ENCODE data around the gene ASB10. TPM values are rescaled to one million over a fixed set of nuclear protein-coding genes. Genes with fewer than 3 reads are reported as not detected.

The ASB10 gene
- total RNA-seq, 1 experiment from 2014 or later, result not detected

DNA sequence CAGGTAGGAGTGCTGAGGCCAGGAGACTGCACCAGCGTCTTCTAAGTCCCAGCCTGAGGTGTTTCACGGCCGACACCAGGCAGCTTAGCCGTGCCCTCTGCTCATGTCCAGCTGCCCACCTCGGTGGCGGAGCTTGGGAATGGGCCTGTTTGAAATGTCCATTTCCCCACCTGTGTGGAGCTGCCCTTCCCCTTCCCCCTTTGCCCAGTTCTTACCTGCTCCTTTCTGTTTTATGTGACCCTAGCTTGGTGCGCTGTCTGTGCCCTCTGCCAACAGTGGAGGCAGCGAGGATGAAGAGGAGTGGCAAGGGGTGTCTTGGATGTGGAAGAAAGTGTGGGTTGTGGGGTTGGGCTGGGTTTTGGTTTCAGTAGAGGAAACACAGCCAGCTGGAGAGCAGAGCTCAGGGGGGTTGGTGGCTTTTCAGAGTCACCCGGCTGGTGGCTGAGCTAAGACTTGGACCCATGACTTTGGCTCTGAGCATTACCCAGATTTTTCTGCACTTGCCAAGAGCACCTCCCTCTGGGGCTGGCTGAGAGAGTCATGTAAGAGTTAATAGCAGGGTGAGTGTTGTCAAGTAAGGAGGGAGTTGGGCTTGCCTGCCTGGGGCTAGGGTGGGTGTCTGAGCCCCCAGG lies 57.0 kb downstream of the ASB10 start:
- POLR2A ChIA-PET, result interaction anchor here (0.7 kb wide), 1 partner anchor 102 kb away, joined by 3 read pairs; the partner anchor contains the start of gene CHPF2
- intact Hi-C loops (cut with micrococcal nuclease), result no loop called here
- H3K4me1 Mint-ChIP-seq (ENCODE audit: insufficient read depth, unreplicated experiment), result no peaks in the 10 kb centered on the region
- TF ChIP-seq, protein P1, sequence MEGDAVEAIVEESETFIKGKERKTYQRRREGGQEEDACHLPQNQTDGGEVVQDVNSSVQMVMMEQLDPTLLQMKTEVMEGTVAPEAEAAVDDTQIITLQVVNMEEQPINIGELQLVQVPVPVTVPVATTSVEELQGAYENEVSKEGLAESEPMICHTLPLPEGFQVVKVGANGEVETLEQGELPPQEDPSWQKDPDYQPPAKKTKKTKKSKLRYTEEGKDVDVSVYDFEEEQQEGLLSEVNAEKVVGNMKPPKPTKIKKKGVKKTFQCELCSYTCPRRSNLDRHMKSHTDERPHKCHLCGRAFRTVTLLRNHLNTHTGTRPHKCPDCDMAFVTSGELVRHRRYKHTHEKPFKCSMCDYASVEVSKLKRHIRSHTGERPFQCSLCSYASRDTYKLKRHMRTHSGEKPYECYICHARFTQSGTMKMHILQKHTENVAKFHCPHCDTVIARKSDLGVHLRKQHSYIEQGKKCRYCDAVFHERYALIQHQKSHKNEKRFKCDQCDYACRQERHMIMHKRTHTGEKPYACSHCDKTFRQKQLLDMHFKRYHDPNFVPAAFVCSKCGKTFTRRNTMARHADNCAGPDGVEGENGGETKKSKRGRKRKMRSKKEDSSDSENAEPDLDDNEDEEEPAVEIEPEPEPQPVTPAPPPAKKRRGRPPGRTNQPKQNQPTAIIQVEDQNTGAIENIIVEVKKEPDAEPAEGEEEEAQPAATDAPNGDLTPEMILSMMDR (IDR thresholded peaks at IDR 0.05; ENCODE audit: unreplicated experiment), result no peak
- no peak overlapping the region for H3K27ac Mint-ChIP-seq (ENCODE audit: low read depth, unreplicated experiment)
- no peaks in the 10 kb centered on the region for H3K27me3 Mint-ChIP-seq (ENCODE audit: insufficient read depth, unreplicated experiment)
- no peak for DNase-seq (ENCODE audit: unreplicated experiment)
- H3K9me3 Mint-ChIP-seq (ENCODE audit: unreplicated experiment), result no peaks in the 10 kb centered on the region
- no peak overlapping the region for H3K4me3 Mint-ChIP-seq (ENCODE audit: unreplicated experiment)
- CTCF ChIA-PET, result interaction anchor here (0.6 to 3.5 kb wide), 5 partner anchors 10 to 146 kb away, joined by 3 to 18 read pairs (median 3); no protein-coding TSS in a partner anchor
- peaks cover 40% of the 10 kb centered on the region for H3K36me3 Mint-ChIP-seq (ENCODE audit: insufficient read depth, unreplicated experiment)
- no TSS peak for BruUV-seq (replicated peaks)

DNA sequence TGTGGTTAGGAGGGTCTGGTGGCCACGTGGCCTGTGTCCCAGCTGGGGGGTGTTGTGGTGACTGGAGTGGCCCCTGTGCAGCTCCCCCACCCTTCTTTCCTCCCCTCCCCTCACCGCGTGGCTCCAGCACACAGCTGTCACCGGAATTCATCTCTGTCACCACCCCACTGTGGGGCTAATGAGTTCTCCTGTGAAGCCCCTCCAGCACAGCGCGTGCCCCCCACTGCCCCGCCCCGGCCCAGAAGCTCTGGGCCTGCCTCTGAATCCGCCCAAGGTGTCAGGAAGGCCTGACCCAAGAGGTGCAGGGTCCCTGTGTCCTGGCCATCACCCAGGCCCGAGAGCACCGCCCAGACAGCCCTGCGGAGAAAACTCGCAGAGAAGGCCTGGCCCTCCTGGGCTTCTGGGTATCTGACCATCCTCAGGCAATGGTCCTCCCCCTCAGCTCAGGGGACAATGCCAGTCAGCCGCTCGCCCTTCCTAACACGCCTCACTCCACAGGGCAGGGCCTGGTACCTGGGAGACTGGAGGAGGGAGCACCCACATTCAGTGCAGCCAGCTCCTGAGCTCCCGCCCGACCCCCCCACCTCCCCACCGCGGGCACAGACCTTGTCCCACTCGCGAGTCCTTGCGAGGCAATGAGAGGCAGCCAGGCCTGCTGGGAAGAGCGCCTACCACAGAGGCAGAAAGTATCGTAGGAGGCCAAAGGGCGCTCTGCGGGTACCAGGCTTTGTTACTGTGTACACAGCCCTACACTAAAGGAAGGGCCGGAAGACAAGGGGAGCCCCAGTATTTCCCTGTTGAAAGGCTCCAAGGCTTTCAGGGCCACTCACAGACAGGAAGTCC lies 57.7 kb downstream of the ASB10 start:
- no peak for DNase-seq (ENCODE audit: unreplicated experiment)
- POLR2A ChIA-PET, result interaction anchor here (0.7 kb wide), 1 partner anchor 103 kb away, joined by 3 read pairs; the partner anchor contains the start of gene CHPF2
- H3K27ac Mint-ChIP-seq (ENCODE audit: low read depth, unreplicated experiment), result no peak overlapping the region
- CTCF ChIA-PET, result interaction anchor here (0.6 to 3.5 kb wide), 7 partner anchors 10 to 145 kb away, joined by 3 to 18 read pairs (median 3); no protein-coding TSS in a partner anchor
- no TSS peak for BruUV-seq (replicated peaks)
- H3K9me3 Mint-ChIP-seq (ENCODE audit: unreplicated experiment), result no peaks in the 10 kb centered on the region
- H3K27me3 Mint-ChIP-seq (ENCODE audit: insufficient read depth, unreplicated experiment), result no peaks in the 10 kb centered on the region
- TF ChIP-seq, protein P1 (IDR thresholded peaks at IDR 0.05; ENCODE audit: unreplicated experiment), result no peak
- H3K4me3 Mint-ChIP-seq (ENCODE audit: unreplicated experiment), result no peak overlapping the region
- peaks cover 35% of the 10 kb centered on the region for H3K36me3 Mint-ChIP-seq (ENCODE audit: insufficient read depth, unreplicated experiment)
- intact Hi-C loops (cut with micrococcal nuclease), result no loop called here
- H3K4me1 Mint-ChIP-seq (ENCODE audit: insufficient read depth, unreplicated experiment), result no peaks in the 10 kb centered on the region

GRCh38 chr7:151128716-151129115 lies 58.3 kb downstream of the ASB10 start:
- DNase-seq (ENCODE audit: unreplicated experiment), result no peak
- H3K9me3 Mint-ChIP-seq (ENCODE audit: unreplicated experiment), result no peaks in the 10 kb centered on the region
- CTCF ChIA-PET, result interaction anchor here (0.6 to 3.5 kb wide), 3 partner anchors 11 to 132 kb away, joined by 3 to 18 read pairs (median 3); no protein-coding TSS in a partner anchor
- H3K4me3 Mint-ChIP-seq (ENCODE audit: unreplicated experiment), result no peak overlapping the region
- intact Hi-C loops (cut with micrococcal nuclease), result no loop called here
- BruUV-seq (replicated peaks), result no TSS peak
- H3K27me3 Mint-ChIP-seq (ENCODE audit: insufficient read depth, unreplicated experiment), result no peaks in the 10 kb centered on the region
- TF ChIP-seq, protein P1 (IDR thresholded peaks at IDR 0.05; ENCODE audit: unreplicated experiment), result no peak
- no peaks in the 10 kb centered on the region for H3K4me1 Mint-ChIP-seq (ENCODE audit: insufficient read depth, unreplicated experiment)
- no peak overlapping the region for H3K27ac Mint-ChIP-seq (ENCODE audit: low read depth, unreplicated experiment)
- peaks cover 38% of the 10 kb centered on the region for H3K36me3 Mint-ChIP-seq (ENCODE audit: insufficient read depth, unreplicated experiment)
- POLR2A ChIA-PET, result interaction anchor here (0.5 kb wide), 1 partner anchor 98 kb away, joined by 3 read pairs; the partner anchor contains the start of gene ABCF2

DNA sequence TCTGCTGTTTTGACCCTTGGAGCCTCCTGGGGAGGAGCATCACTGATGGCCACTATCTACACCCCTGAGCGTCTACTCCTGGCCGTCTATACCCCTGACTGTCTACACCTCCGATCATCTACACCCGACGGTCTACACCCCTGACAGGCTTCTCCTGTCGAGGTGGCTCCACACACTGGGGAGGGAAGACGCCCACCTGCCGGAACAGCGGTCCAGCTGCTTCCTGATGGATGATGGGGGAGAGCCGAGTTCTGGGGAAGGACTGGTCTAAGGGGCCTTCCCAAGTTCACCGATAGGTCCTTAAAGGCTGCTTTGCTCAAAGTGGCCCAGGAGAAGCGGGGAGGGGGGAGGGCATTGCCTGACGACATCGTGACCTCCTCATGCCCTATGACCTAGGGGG lies 58.9 kb downstream of the ASB10 start:
- BruUV-seq (replicated peaks), result no TSS peak
- ChIA-PET CTCF (interaction anchor here (0.6 to 3.5 kb wide), 5 partner anchors 17 to 106 kb away, joined by 3 to 18 read pairs (median 4); no protein-coding TSS in a partner anchor), POLR2A (interaction anchor here (0.5 kb wide), 1 partner anchor 99 kb away, joined by 3 read pairs; the partner anchor contains the start of gene ABCF2)
- Mint-ChIP-seq H3K4me3 (ENCODE audit: unreplicated experiment) (no peak overlapping the region), H3K36me3 (ENCODE audit: insufficient read depth, unreplicated experiment) (peaks cover 41% of the 10 kb centered on the region), H3K27me3 (ENCODE audit: insufficient read depth, unreplicated experiment) (no peaks in the 10 kb centered on the region), H3K27ac (ENCODE audit: low read depth, unreplicated experiment) (no peak overlapping the region), H3K9me3 (ENCODE audit: unreplicated experiment) (no peaks in the 10 kb centered on the region), H3K4me1 (ENCODE audit: insufficient read depth, unreplicated experiment) (no peaks in the 10 kb centered on the region)
- intact Hi-C loops (cut with micrococcal nuclease), result no loop called here
- no peak for DNase-seq (ENCODE audit: unreplicated experiment)
- TF ChIP-seq, protein P1 (IDR thresholded peaks at IDR 0.05; ENCODE audit: unreplicated experiment), result no peak

All from MCF 10A (cell line).